Epithelial cell of proximal tubule (primary cell): ENCODE data around the gene DPYSL4. TPM values are rescaled to one million over a fixed set of nuclear protein-coding genes. Genes with fewer than 3 reads are reported as not detected.

ENCODE experiments used
- DNase-seq: peaks from one replicate; pipeline ENCODE4 v3.0.0-alpha.2; 2011; ENCODE audit warnings: low read depth
- H3K4me3 ChIP-seq: 2 replicates; pipeline ENCODE4 v1.5.1; 2011; ENCODE audit warnings: low read depth, mild to moderate bottlenecking, low read length
- CTCF ChIP-seq: conservative IDR thresholded peaks from 2 replicates; pipeline ENCODE4 v1.5.1; 2012; ENCODE audit warnings: low read depth, mild to moderate bottlenecking, low read length
- total RNA-seq: library from RNA; depleted of rRNA; stranded (reverse); fragments of >200 nt; gene quantifications from 2 replicates; pipeline ENCODE4 v1.2.3, GENCODE V29; 2015

Gene DPYSL4
- total RNA-seq, 1 donor from 2014 or later, result 3.3 TPM

- no peak for TF ChIP-seq CTCF
- no peak overlapping the region for H3K4me3 ChIP-seq
- no peak for DNase-seq
These were observed 36.0 kb upstream of the DPYSL4 start for GRCh38 chr10:132150777-132151176.

DNA sequence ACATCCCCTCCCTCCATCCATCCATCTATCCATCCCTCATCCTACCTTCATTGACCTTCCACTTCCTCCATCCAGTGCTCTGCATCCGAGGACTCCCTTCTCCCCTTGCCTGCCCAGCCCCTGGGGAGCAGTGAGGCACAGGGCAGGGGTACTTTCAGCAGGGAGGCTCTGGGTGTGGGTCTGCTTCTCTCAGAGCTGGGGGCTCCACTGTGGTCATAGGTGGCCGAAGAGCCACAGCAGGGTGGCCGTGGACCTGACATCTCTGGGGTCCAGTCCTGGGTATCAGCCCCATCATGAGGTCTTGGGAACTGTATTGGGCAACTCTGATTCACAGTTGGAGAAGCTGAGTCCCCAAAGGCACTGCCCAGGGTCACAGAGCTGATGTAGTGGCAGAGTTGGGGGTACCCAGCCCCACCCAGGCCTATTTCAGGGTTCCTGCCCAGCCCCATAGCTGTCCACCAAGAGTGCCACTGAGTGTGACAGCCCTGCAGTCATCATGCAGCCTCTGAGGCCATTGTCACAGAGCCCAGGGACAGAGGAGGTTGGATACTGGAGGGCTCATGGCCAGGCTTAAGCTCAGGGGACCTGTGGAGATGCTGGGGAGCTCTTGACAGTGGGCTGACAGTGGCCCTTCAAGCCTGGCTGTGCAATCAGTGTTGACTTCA is 35.3 kb upstream of the DPYSL4 start:
- no peak for DNase-seq
- no peak for TF ChIP-seq CTCF
- no peak overlapping the region for H3K4me3 ChIP-seq

GRCh38 chr10:132151951-132152505 is 34.7 kb upstream of the DPYSL4 start:
- no peak overlapping the region for H3K4me3 ChIP-seq
- TF ChIP-seq CTCF, result no peak
- DNase-seq, result no peak

DNA sequence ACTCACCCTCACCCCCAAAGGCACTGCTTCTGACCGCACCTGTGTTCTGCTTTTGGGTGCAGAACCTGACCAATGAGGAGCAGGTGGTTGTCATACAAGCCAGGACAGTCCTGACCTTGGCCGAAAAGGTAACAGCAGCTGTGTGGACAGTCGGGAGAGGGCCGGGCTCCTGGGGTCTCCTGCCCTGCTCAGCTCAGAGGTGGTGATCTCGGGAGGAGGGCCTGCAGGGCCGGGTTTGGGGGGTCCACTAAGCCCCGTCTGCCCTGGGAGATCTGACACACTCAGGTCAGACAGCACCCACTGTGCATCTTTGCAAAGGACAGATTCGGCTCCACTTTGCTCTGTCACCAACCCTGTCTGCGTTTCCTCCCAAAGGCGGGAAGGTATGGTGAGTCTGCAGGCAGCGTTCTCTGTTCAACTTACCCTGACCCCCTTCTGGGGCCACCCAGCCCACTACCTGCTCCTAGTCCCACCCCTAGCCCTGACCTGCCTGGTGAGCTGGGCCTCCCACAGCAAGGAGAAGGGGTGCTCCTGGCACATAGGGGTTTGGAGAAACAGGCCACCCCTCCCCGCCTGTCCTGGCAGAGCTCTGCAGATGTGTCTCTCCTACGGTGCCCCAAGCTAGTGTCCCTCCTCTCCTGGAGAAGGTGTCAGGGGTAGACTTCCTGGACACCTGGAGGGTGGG is 33.7 kb upstream of the DPYSL4 start:
- no peak for TF ChIP-seq CTCF

DNA sequence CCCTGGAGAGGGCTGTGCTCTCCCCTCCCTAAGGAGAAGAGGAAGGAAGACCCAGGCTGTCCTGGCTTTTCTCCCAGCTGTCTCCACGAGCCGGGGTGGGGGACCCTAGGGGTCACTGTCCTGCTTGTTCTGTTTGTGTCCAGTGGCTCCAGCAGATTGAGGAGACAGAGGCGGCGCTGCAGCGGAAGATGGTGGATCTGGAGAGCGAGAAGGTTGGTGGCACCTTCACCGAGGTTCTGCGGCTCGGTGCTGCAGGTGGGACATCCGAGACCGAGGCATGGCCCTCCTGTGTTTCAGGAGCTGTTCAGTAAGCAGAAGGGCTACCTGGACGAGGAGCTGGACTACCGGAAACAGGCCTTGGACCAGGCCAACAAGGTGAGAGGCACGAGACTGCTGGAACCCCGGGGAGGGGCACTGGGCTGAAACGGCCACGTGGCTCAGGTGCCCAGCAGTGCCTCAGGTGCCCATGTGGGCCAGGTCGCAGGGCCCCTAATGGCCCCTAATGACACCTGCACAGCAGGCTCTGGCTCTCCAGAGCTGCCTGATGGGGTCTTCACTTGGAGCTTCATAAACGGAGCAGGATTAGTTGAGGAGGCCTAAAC is 33.0 kb upstream of the DPYSL4 start:
- no peak for TF ChIP-seq CTCF
- DNase-seq, result no peak
- no peak overlapping the region for H3K4me3 ChIP-seq

More for the DNA sequence above, 33.7 kb upstream of the DPYSL4 start:
- DNase-seq, result no peak
- no peak overlapping the region for H3K4me3 ChIP-seq

- no peak overlapping the region for H3K4me3 ChIP-seq
- no peak for TF ChIP-seq CTCF
- DNase-seq, result no peak
These were observed 32.3 kb upstream of the DPYSL4 start for GRCh38 chr10:132154440-132154839.
